Thoracic aorta (tissue), 2 donors: Measurements from ENCODE around the gene MAP1LC3B. TPM values are rescaled to one million over a fixed set of nuclear protein-coding genes. Genes with fewer than 3 reads are reported as not detected.

ENCODE experiments used
- ATAC-seq: fragments of 150-250 bp; one replicate; pipeline ENCODE4 v1.8.0; 2017; ENCODE audit warnings: low read depth; ENCODE audit not compliant: insufficient number of reproducible peaks, low FRiP score
- DNase-seq: peaks from one replicate; pipeline ENCODE4 v3.0.0-alpha.2; 2020; ENCODE audit warnings: low spot score
- H3K27ac ChIP-seq, 2 donors: fragments of 200-600 bp; sonication (generic); 1 replicate in 1 of 2; 2 replicates in 1 of 2; pipeline ENCODE4 v1.5.1; 2016; ENCODE audit warnings: mild to moderate bottlenecking in 2 of 2, moderate library complexity in 2 of 2
- H3K27me3 ChIP-seq: fragments of 200-600 bp; sonication (generic); replicated peaks from 2 replicates; pipeline ENCODE4 v1.6.0; 2016; ENCODE audit warnings: mild to moderate bottlenecking; ENCODE audit not compliant: insufficient read depth
- H3K36me3 ChIP-seq: fragments of 200-600 bp; sonication (generic); one replicate; pipeline ENCODE4 v1.5.1; 2016
- H3K4me1 ChIP-seq, 2 donors: fragments of 200-600 bp; sonication (generic); 1 replicate in 1 of 2; 2 replicates in 1 of 2; pipeline versions ENCODE4 v1.5.1 to v1.6.0; 2016; ENCODE audit warnings: low read depth in 2 of 2, mild to moderate bottlenecking in 1 of 2; ENCODE audit not compliant: control insufficient read depth in 1 of 2
- H3K4me3 ChIP-seq: fragments of 200-600 bp; sonication (generic); 2 replicates; pipeline ENCODE4 v1.5.1; 2016; ENCODE audit warnings: mild to moderate bottlenecking
- H3K9me3 ChIP-seq: fragments of 200-600 bp; sonication (generic); 2 replicates; pipeline ENCODE4 v1.5.1; 2016
- total RNA-seq, 2 donors: library from RNA; depleted of rRNA; stranded (reverse); fragments of >200 nt; gene quantifications; one replicate each; pipeline versions ENCODE4 v1.1.0 to v1.2.3, GENCODE V29; 2016
- TF ChIP-seq, protein P1 (sequence below): fragments of 200-600 bp; sonication (generic); IDR thresholded peaks from one replicate; pipeline ENCODE4 v1.5.1; 2019; ENCODE audit warnings: antibody characterized with exemption

MAP1LC3B gene
- total RNA-seq, 2 donors from 2014 or later: 65.4 to 80.4 TPM

DNA sequence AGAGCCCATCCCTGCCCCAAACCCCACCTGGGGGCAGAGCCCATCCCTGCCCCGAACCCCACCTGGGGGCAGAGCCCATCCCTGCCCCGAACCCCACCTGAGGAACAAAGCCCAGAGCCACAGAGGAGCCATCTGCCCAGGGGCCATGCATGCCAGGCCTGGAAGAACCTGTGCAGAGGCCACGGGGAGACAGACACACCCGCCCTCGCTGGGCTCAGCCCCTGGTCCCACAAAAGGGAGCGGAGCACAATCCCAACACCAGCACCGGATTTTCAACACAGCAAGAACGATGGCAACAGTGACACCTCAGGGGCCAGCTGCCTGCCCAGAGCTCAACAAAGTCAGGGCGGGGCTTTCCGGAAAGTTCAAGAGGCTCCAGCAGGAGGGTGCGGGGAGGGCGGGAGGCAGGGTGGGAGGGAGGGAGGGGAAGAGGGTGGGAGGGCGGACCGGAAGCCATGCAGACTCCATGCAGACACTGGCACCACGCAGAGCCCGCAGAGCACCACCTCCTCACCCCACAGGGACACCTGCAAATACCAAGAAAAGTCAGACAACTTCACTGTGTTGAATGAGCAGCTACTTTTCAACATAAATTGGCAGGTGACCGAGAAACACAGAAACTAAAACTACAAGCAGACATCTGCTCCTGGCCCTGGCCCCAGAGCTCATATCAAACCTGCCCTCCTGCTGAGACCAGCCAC lies 47.1 kb upstream of the MAP1LC3B start:
- Histone ChIP-seq H3K36me3 (peaks cover 43% of the 10 kb centered on the region), H3K27ac (no peak overlapping the region), H3K27me3 (no peaks in the 10 kb centered on the region), H3K4me1 (no peaks in the 10 kb centered on the region), H3K4me3 (no peak overlapping the region), H3K9me3 (no peaks in the 10 kb centered on the region)
- ATAC-seq: no peak
- DNase-seq: no peak
- TF ChIP-seq, protein P1, sequence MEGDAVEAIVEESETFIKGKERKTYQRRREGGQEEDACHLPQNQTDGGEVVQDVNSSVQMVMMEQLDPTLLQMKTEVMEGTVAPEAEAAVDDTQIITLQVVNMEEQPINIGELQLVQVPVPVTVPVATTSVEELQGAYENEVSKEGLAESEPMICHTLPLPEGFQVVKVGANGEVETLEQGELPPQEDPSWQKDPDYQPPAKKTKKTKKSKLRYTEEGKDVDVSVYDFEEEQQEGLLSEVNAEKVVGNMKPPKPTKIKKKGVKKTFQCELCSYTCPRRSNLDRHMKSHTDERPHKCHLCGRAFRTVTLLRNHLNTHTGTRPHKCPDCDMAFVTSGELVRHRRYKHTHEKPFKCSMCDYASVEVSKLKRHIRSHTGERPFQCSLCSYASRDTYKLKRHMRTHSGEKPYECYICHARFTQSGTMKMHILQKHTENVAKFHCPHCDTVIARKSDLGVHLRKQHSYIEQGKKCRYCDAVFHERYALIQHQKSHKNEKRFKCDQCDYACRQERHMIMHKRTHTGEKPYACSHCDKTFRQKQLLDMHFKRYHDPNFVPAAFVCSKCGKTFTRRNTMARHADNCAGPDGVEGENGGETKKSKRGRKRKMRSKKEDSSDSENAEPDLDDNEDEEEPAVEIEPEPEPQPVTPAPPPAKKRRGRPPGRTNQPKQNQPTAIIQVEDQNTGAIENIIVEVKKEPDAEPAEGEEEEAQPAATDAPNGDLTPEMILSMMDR: no peak

DNA sequence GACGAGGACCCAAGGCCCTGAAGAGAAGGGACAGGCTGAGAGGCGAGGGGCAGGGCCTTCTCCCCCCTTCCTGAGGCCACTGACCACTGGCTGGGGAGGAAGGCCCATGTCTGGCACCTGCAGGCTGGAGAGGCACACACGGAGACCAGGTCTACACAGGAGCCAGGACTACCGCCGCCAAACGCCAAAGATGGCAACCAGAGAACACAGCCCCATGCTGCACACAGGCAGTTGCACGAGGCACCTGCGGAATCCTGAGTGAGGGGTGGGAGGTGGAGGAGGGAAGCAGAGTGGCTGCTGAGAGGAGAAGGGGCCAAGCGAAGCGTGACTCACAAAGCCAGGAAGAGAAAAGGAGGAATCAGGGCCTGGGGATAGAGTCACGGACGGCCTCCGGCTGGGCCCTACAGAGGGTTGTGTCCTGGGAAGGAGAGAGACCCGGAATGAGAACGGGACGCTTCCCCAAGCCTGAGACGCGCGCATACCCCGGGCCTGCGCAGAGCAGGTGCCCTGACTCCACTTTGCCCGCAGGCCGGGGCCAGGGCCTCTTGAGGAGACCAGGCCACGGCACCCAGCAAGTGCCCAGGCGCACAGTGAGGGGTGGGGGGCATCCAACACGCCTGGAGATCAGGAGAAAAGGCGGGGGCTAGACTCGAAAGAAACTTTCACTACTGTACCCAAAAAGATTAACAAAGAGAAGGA lies 46.3 kb upstream of the MAP1LC3B start:
- peaks cover 43% of the 10 kb centered on the region for H3K36me3 ChIP-seq
- H3K9me3 ChIP-seq: no peaks in the 10 kb centered on the region
- peaks cover 0 to 7% of the 10 kb centered on the region in 2 donors for H3K4me1 ChIP-seq
- ATAC-seq (no peak), DNase-seq (no peak)
- no peaks in the 10 kb centered on the region for H3K27me3 ChIP-seq
- H3K27ac ChIP-seq: no peak overlapping the region
- H3K4me3 ChIP-seq: no peak overlapping the region
- TF ChIP-seq, protein P1: no peak

DNA sequence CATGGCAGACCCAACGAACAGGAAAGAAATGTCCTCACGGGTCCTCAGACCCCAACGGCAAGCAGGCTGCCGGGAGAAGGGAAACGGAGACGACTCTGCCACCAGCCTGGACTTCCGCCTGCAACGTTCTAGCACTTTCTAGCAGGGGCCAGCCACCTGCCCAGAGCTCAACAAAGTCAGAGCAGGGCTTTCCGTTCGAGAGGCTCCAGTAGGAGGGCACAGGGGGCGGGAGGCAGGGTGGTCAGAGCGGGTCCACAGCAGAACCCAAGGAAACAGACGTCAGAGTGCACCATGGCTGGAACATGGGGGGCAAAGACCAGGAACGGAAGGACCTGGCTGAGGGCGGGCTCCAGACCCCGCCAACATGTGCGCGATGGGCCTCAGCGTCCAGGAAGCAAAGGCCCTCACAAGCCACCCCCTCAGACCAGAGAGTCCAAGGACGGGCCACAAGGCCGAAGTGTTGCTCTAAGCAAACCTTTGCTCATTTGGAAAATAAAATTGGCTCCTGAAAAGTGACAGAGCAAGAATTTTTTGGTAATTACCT lies 45.5 kb upstream of the MAP1LC3B start:
- no peak for DNase-seq
- peaks cover 4 to 13% of the 10 kb centered on the region in 2 donors for H3K4me1 ChIP-seq
- H3K36me3 ChIP-seq: peaks cover 38% of the 10 kb centered on the region
- no peaks in the 10 kb centered on the region for H3K27me3 ChIP-seq
- TF ChIP-seq, protein P1: no peak
- H3K9me3 ChIP-seq: no peaks in the 10 kb centered on the region
- H3K4me3 ChIP-seq: no peak overlapping the region
- no peak for ATAC-seq
- H3K27ac ChIP-seq: no peak overlapping the region

DNA sequence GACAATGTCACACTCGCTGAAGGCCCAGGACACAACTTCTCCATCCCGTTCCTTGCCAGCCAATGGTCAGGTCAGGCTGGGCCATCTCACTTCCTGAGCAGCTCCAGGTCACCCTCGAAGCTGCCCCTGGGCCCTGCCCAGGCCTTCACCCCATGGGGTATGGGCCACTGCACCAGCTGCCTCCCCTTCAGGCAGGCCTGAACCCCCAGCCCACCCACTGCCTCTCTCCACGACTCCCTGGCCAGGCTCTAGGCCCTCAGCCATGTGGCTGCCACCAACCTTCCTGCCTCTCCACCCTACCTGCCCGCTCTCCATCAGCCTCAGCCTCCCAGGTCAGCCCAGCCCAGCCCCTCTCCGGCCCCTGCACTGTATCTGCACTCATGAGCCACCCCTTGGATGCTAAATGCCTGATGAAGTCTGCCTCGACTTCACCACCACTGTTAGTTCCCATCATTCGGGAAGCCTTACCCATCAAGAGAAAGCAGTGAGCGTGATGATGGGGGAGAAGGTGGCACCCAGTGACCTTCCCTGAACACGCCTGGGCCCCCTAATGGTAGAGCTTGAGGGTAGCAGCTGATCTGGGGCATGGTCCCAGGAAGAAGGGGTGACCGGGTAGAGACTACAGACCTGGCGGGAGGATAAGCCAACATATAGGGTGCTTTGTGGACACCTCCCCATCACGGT lies 44.1 kb upstream of the MAP1LC3B start:
- Histone ChIP-seq H3K36me3 (peaks cover 27% of the 10 kb centered on the region), H3K27me3 (no peaks in the 10 kb centered on the region), H3K4me1 (peaks cover 4 to 18% of the 10 kb centered on the region in 2 donors), H3K27ac (no peak overlapping the region), H3K9me3 (no peaks in the 10 kb centered on the region), H3K4me3 (no peak overlapping the region)
- TF ChIP-seq, protein P1: no peak
- DNase-seq (no peak), ATAC-seq (no peak)

DNA sequence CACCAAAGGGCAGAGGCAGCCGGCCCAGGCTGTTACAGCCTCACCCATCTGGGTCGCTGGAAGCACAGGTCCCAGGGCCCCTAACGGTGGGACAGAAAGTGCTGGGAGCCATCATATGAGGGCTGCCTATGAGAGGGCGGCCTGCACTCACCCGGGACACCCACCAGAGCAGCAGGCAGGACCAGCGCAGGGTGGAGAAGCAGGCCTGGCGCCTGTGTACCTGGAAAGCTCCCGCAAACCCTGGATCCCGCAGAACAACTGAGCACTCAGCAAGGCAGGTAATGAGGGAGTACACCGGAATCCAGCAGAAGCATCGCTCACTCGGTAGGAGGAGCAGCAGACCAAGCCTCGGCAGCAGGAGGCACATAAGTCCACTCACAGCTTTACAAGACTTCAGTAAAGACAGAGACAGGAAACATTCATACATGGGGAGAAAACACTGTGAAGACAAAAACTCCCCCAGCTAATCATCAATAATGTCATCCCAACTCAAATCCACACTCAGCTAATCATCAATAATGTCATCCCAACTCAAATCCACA lies 43.4 kb upstream of the MAP1LC3B start:
- TF ChIP-seq, protein P1: no peak
- Histone ChIP-seq H3K27ac (no peak overlapping the region), H3K36me3 (peaks cover 22% of the 10 kb centered on the region), H3K4me3 (no peak overlapping the region), H3K27me3 (no peaks in the 10 kb centered on the region), H3K4me1 (peaks cover 4 to 18% of the 10 kb centered on the region in 2 donors), H3K9me3 (no peaks in the 10 kb centered on the region)
- DNase-seq (no peak), ATAC-seq (no peak)
